ENCODE measurements around the gene SLC15A3. TPM values are rescaled to one million over a fixed set of nuclear protein-coding genes. Genes with fewer than 3 reads are reported as not detected.
A peak's percentile ranks its signal among the peaks of the same experiment; 100 is the strongest.

The SLC15A3 gene
- total RNA-seq, 1 experiment from 2014 or later: 10.2 TPM

DNA sequence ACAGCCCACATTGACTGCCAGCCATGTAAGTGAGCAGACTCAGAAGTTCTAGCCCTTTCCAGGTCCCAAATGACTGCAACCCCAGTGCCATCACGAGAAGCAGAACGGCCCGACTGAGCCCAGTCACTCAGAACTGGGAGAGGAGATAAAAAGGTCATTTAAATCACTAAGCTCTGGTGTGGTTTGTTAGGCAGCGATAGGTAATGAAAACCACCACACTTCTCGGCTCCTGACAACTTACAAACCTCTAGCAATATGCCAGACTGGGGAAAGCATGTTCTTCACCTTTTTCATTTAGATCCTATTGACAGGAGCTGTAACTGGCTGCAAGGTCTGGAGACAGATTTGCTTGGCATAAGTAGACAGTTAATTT, 6.7 kb downstream of the SLC15A3 start:
- Mint-ChIP-seq H3K4me3 (no peak overlapping the region), H3K36me3 (no peaks in the 10 kb centered on the region), H3K27me3 (ENCODE audit: low read depth) (peaks cover 18% of the 10 kb centered on the region), H3K9me3 (no peaks in the 10 kb centered on the region), H3K27ac (no peak overlapping the region), H3K4me1 (peaks cover 23% of the 10 kb centered on the region)
- POLR2A ChIA-PET: no interaction called here
- TF ChIP-seq, protein P1, sequence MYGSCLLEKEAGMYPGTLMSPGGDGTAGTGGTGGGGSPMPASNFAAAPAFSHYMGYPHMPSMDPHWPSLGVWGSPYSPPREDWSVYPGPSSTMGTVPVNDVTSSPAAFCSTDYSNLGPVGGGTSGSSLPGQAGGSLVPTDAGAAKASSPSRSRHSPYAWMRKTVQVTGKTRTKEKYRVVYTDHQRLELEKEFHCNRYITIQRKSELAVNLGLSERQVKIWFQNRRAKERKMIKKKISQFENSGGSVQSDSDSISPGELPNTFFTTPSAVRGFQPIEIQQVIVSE (CRISPR knock-in tag; IDR thresholded peaks at IDR 0.05; ENCODE audit: borderline replicate concordance): no peak
- no peak for TF ChIP-seq TEAD4 (CRISPR knock-in tag; IDR thresholded peaks at IDR 0.05)
- TF ChIP-seq, protein P2, sequence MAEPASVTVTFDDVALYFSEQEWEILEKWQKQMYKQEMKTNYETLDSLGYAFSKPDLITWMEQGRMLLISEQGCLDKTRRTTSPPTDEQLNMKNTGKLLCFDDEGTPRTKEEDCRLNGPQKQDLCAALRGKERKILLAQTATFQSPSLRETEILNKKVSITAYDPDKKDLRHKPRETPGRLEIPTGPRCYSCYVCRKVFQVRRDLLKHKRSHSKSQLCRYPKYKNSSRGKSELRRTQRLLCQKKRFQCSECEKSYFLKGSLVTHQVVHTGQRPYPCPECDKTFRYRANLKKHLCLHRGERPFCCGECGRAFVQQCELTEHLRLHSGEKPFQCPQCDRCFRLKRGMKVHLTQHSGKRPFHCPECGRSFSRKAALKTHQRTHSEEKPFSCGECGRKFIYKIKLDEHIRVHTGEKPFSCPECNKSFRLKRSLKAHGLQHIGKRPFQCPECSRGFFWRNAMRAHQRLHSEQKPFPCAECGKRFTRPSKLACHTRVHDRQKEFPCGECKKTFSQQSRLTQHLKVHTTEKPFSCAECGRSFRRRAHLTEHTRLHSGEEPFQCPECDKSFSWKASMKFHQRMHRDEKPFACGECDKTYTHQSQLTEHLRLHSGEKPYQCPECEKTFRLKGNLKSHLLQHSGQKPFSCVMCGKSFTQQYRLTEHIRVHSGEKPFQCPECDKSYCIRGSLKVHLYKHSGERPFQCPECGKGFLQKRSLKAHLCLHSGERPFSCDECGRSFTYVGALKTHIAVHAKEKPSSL (CRISPR knock-in tag; conservative IDR thresholded peaks at IDR 0.05): no peak
- TF ChIP-seq NR2C2 (CRISPR knock-in tag; IDR thresholded peaks at IDR 0.05): no peak
- TF ChIP-seq FOXK1 (CRISPR knock-in tag; IDR thresholded peaks at IDR 0.05): no peak
- no peak for TF ChIP-seq OVOL2 (CRISPR knock-in tag; IDR thresholded peaks at IDR 0.05; ENCODE audit: borderline replicate concordance)
- TF ChIP-seq NR3C1 (CRISPR knock-in tag; conservative IDR thresholded peaks at IDR 0.05; ENCODE audit: low read depth): no peak
- no peak for TF ChIP-seq IRF2 (CRISPR knock-in tag; IDR thresholded peaks at IDR 0.05; ENCODE audit: borderline replicate concordance, low read depth)
- TF ChIP-seq ZNF416 (CRISPR knock-in tag; IDR thresholded peaks at IDR 0.05): no peak
- TF ChIP-seq, protein P3, sequence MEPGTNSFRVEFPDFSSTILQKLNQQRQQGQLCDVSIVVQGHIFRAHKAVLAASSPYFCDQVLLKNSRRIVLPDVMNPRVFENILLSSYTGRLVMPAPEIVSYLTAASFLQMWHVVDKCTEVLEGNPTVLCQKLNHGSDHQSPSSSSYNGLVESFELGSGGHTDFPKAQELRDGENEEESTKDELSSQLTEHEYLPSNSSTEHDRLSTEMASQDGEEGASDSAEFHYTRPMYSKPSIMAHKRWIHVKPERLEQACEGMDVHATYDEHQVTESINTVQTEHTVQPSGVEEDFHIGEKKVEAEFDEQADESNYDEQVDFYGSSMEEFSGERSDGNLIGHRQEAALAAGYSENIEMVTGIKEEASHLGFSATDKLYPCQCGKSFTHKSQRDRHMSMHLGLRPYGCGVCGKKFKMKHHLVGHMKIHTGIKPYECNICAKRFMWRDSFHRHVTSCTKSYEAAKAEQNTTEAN (CRISPR knock-in tag; IDR thresholded peaks at IDR 0.05): no peak
- CTCF ChIA-PET: interaction anchor here (0.8 to 1.6 kb wide), 6 partner anchors 10 to 242 kb away, joined by 3 to 5 read pairs (median 4); no protein-coding TSS in a partner anchor
- ATAC-seq (no peak), DNase-seq (ENCODE audit: low spot score) (no peak)

DNA sequence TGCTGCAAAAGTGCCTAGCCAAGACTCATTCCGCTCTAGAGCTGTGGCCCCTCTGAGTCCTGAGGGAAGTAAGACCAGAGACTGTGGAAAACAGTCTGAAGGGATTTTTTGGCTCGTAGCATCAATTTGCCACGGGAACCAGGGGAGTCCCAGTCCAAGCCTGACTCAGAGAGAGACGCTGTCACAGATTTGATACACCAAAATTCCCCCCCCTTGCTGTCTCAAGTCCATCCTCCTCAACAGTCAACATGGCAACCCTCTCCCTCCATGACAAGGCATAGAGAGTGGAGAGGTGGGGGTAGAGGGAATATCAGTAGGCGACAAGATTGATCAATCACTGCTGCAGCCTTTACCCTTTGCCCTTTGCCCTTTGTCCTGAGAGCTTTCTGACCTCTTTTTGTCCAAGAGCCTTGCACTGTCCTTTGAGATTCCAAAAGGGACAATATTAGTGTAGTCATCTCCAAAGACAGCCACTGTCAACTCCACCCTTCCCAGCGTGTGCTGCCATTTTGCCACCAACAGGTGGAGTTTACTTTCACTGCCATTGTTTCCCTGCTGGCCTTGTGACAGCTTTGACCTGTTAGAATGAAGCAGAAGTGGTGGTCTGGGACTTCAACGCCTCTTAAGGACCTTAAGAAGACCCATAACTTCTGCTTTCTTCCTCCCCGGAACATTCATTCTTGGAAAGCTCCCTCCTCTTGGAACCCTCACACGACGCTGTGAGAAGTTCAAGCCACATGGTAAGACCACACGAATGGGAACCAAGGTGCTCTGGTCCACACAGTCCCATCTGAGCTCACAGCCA, 7.3 kb downstream of the SLC15A3 start:
- H3K27ac Mint-ChIP-seq: no peak overlapping the region
- ATAC-seq: peak; percentile 55
- POLR2A ChIA-PET: no interaction called here
- no peak overlapping the region for H3K4me3 Mint-ChIP-seq
- no peaks in the 10 kb centered on the region for H3K9me3 Mint-ChIP-seq
- peaks cover 12% of the 10 kb centered on the region for H3K27me3 Mint-ChIP-seq (ENCODE audit: low read depth)
- TF ChIP-seq, protein P4, sequence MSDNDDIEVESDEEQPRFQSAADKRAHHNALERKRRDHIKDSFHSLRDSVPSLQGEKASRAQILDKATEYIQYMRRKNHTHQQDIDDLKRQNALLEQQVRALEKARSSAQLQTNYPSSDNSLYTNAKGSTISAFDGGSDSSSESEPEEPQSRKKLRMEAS (CRISPR knock-in tag; IDR thresholded peaks at IDR 0.05): no peak
- TF ChIP-seq, protein P5, sequence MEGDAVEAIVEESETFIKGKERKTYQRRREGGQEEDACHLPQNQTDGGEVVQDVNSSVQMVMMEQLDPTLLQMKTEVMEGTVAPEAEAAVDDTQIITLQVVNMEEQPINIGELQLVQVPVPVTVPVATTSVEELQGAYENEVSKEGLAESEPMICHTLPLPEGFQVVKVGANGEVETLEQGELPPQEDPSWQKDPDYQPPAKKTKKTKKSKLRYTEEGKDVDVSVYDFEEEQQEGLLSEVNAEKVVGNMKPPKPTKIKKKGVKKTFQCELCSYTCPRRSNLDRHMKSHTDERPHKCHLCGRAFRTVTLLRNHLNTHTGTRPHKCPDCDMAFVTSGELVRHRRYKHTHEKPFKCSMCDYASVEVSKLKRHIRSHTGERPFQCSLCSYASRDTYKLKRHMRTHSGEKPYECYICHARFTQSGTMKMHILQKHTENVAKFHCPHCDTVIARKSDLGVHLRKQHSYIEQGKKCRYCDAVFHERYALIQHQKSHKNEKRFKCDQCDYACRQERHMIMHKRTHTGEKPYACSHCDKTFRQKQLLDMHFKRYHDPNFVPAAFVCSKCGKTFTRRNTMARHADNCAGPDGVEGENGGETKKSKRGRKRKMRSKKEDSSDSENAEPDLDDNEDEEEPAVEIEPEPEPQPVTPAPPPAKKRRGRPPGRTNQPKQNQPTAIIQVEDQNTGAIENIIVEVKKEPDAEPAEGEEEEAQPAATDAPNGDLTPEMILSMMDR (IDR thresholded peaks at IDR 0.05): 0 out of 2 replicates have a peak, but pooled peaks have one; percentile 14
- no peaks in the 10 kb centered on the region for H3K36me3 Mint-ChIP-seq
- no peak for DNase-seq (ENCODE audit: low spot score)
- CTCF ChIA-PET: interaction anchor here (0.8 to 1.6 kb wide), 6 partner anchors 10 to 243 kb away, joined by 3 to 5 read pairs (median 4); no protein-coding TSS in a partner anchor
- H3K4me1 Mint-ChIP-seq: peaks cover 20% of the 10 kb centered on the region

DNA sequence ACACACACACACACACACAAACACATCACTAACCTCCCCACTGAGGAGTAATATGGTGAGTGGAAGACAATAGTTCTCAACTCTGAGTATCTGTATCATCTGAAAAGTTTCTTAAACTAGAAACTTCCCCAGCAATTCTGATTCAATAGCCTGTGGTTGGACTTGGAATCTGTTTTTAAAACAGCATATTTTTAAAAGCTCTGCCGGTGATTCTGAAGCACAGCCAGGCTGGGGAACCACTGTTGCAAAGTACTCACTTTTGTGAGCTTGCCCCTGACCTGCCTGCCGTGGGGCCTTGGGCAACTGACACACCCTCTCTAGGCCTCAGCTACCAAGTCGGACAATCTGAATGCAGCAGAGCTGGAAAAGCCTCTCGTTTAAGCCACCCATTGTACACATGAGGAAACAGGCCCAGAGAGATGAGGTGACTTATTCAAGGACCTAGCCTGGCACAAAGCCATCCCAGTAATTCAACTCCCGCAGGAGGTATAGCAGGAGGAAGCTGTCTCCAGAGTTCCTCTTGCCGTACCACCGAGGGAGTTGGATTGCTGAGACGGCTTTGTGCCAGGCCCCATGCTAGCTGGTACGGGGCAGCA, 8.9 kb downstream of the SLC15A3 start:
- DNase-seq (ENCODE audit: low spot score): no peak
- Mint-ChIP-seq H3K4me3 (no peak overlapping the region), H3K36me3 (no peaks in the 10 kb centered on the region), H3K27me3 (ENCODE audit: low read depth) (no peaks in the 10 kb centered on the region), H3K9me3 (no peaks in the 10 kb centered on the region), H3K27ac (no peak overlapping the region), H3K4me1 (peaks cover 12% of the 10 kb centered on the region)
- no peak for ATAC-seq
- POLR2A ChIA-PET: interaction anchor here (0.7 kb wide), 1 partner anchor 43 kb away, joined by 3 read pairs; no protein-coding TSS in a partner anchor
- CTCF ChIA-PET: interaction anchor here (0.6 to 1.7 kb wide), 2 partner anchors 56 to 449 kb away, joined by 4 read pairs; no protein-coding TSS in a partner anchor
- no peak for TF ChIP-seq TEAD1 (CRISPR knock-in tag; IDR thresholded peaks at IDR 0.05)
- TF ChIP-seq JUN (CRISPR knock-in tag; IDR thresholded peaks at IDR 0.05): no peak
- TF ChIP-seq SMAD3 (CRISPR knock-in tag; IDR thresholded peaks at IDR 0.05; ENCODE audit: borderline replicate concordance): no peak
- no peak for TF ChIP-seq RORB (CRISPR knock-in tag; IDR thresholded peaks at IDR 0.05)
- TF ChIP-seq PRRX2 (CRISPR knock-in tag; IDR thresholded peaks at IDR 0.05): no peak
- TF ChIP-seq IRF2 (CRISPR knock-in tag; IDR thresholded peaks at IDR 0.05; ENCODE audit: borderline replicate concordance, low read depth): no peak
- no peak for TF ChIP-seq NR2C2 (CRISPR knock-in tag; IDR thresholded peaks at IDR 0.05)
- TF ChIP-seq, protein P4 (CRISPR knock-in tag; IDR thresholded peaks at IDR 0.05): no peak
- TF ChIP-seq, protein P6, sequence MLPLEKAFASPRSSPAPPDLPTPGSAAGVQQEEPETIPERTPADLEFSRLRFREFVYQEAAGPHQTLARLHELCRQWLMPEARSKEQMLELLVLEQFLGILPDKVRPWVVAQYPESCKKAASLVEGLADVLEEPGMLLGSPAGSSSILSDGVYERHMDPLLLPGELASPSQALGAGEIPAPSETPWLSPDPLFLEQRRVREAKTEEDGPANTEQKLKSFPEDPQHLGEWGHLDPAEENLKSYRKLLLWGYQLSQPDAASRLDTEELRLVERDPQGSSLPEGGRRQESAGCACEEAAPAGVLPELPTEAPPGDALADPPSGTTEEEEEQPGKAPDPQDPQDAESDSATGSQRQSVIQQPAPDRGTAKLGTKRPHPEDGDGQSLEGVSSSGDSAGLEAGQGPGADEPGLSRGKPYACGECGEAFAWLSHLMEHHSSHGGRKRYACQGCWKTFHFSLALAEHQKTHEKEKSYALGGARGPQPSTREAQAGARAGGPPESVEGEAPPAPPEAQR (CRISPR knock-in tag; IDR thresholded peaks at IDR 0.05): no peak
- no peak for TF ChIP-seq OVOL2 (CRISPR knock-in tag; IDR thresholded peaks at IDR 0.05; ENCODE audit: borderline replicate concordance)
- TF ChIP-seq NFE2L1 (CRISPR knock-in tag; IDR thresholded peaks at IDR 0.05): no peak
